Measurements from ENCODE around the gene ZNF524. TPM values are rescaled to one million over a fixed set of nuclear protein-coding genes. Genes with fewer than 3 reads are reported as not detected.

ZNF524 gene
- total and polyA plus RNA-seq, 9 of the 15 experiments (the other 6 are each of a cell fraction or from before 2014, with no cell fraction given): 0.08 to 15.6 (median 2.9) TPM

DNA sequence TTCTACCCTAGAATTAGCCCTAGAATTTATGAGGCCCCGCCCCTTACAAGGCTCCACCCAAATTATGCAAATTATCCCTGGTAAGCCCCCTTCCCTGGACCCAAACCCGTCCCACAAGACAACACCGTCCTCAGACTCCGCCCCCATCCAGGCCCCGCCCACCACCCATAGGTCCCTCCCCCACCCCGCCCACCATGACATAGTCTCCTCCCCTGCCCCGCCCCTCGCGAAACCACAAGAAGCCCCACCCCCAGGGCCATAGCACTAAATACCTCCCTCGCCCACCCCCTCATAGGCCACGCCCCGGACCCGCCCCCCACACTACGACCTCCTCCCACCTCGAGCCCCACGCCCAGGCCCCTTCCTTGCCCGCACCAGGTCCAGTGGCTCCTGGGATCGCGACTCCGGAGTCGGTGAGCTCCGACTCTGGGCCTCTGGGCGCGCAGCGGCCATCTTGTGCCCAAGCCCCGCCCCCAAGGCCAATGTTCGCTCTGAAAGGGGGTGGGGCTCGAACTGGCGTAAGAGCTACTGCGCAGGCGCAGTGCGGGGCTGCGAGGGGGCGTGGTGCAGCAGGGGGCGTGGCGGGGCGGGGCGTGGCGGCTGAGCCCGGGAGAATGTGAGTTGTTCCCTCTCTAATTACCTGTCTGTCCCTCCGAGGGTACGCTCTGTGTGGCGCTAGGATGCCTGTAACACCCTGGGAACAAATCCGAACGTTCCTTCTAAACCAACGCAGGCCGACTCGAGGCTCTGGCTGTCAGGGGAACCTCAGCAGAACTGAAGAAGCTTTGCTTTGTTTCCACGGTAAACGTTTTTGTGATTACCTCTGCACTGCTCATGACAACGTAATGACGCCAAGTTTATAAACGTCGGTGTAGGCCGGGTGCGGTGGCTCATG is 24.3 kb downstream of the ZNF524 start, which contains the start of gene ZNF784 (continued):
- TF ChIP-seq TBL1XR1 (IDR thresholded peaks at IDR 0.05; ENCODE audit: low read length in 2 of 2) (peak in 1 of 2 experiments; percentile 51; a peak in 1 of 4 replicates), NRF1 (conservative IDR thresholded peaks at IDR 0.05 in 1 of 2, IDR thresholded peaks at IDR 0.05 in 1 of 2) (peak; percentile 97), KLF13 (tag; IDR thresholded peaks at IDR 0.05; ENCODE audit: borderline replicate concordance, low read depth) (peak; percentile 97), RBFOX2 (IDR thresholded peaks at IDR 0.05; ENCODE audit: low read depth, low read length) (peak; percentile 77), YY1 (IDR thresholded peaks at IDR 0.05; ENCODE audit: borderline replicate concordance in 1 of 3, control insufficient read depth in 1 of 3, extremely low read depth in 1 of 3, insufficient read depth in 3 of 3, insufficient read length in 1 of 3, insufficient replicate concordance in 2 of 3, low read depth in 1 of 3, low read length in 2 of 3) (peak; percentile 92 to 99 (median 97)), CCNT2 (IDR thresholded peaks at IDR 0.05; ENCODE audit: borderline replicate concordance, extremely low read depth, insufficient read length, low read depth, low read length) (peak; percentile 76), SMAD1 (IDR thresholded peaks at IDR 0.05; ENCODE audit: low read depth, low read length, partially characterized antibody) (peak; percentile 28), JUND (IDR thresholded peaks at IDR 0.05; ENCODE audit: borderline replicate concordance, low read depth, low read length) (peak; percentile 54; the same call in 1 of the 2 replicates), JUND (tag; IDR thresholded peaks at IDR 0.05; ENCODE audit: borderline replicate concordance, low read depth, low read length) (no peak), ARID4B (CRISPR knock-in tag; IDR thresholded peaks at IDR 0.05) (peak; percentile 72), MEIS2 (IDR thresholded peaks at IDR 0.05; ENCODE audit: partially characterized antibody) (peak; percentile 83), CEBPB (tag; IDR thresholded peaks at IDR 0.05) (no peak), ZFX (CRISPR knock-in tag; IDR thresholded peaks at IDR 0.05) (peak; percentile 62), SUPT5H (IDR thresholded peaks at IDR 0.05) (peak; percentile 91)
- TF ChIP-seq, protein P1, sequence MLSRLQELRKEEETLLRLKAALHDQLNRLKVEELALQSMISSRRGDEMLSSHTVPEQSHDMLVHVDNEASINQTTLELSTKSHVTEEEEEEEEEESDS (CRISPR knock-in tag; IDR thresholded peaks at IDR 0.05): no peak
- TF ChIP-seq, protein P2, sequence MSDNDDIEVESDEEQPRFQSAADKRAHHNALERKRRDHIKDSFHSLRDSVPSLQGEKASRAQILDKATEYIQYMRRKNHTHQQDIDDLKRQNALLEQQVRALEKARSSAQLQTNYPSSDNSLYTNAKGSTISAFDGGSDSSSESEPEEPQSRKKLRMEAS (CRISPR knock-in tag; IDR thresholded peaks at IDR 0.05): peak; percentile 35; the same call in 1 of the 2 replicates
- TF ChIP-seq, protein P3, sequence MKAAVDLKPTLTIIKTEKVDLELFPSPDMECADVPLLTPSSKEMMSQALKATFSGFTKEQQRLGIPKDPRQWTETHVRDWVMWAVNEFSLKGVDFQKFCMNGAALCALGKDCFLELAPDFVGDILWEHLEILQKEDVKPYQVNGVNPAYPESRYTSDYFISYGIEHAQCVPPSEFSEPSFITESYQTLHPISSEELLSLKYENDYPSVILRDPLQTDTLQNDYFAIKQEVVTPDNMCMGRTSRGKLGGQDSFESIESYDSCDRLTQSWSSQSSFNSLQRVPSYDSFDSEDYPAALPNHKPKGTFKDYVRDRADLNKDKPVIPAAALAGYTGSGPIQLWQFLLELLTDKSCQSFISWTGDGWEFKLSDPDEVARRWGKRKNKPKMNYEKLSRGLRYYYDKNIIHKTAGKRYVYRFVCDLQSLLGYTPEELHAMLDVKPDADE (conservative IDR thresholded peaks at IDR 0.05; ENCODE audit: control insufficient read depth, low read depth, low read length): peak; percentile 60; the same call in 1 of the 2 replicates
